ENCODE data around the gene MRTFB. TPM values are rescaled to one million over a fixed set of nuclear protein-coding genes. Genes with fewer than 3 reads are reported as not detected.
"Not testable (repeated sequence)": the region's sequence is repeated elsewhere in the genome, so short reads cannot be mapped to it uniquely, and the experiment has no call there.

Gene MRTFB, protein sequence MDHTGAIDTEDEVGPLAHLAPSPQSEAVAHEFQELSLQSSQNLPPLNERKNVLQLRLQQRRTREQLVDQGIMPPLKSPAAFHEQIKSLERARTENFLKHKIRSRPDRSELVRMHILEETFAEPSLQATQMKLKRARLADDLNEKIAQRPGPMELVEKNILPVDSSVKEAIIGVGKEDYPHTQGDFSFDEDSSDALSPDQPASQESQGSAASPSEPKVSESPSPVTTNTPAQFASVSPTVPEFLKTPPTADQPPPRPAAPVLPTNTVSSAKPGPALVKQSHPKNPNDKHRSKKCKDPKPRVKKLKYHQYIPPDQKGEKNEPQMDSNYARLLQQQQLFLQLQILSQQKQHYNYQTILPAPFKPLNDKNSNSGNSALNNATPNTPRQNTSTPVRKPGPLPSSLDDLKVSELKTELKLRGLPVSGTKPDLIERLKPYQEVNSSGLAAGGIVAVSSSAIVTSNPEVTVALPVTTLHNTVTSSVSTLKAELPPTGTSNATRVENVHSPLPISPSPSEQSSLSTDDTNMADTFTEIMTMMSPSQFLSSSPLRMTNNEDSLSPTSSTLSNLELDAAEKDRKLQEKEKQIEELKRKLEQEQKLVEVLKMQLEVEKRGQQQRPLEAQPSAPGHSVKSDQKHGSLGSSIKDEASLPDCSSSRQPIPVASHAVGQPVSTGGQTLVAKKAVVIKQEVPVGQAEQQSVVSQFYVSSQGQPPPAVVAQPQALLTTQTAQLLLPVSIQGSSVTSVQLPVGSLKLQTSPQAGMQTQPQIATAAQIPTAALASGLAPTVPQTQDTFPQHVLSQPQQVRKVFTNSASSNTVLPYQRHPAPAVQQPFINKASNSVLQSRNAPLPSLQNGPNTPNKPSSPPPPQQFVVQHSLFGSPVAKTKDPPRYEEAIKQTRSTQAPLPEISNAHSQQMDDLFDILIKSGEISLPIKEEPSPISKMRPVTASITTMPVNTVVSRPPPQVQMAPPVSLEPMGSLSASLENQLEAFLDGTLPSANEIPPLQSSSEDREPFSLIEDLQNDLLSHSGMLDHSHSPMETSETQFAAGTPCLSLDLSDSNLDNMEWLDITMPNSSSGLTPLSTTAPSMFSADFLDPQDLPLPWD
- polyA plus RNA-seq, result 10 to 100 TPM in 2 of 4 donors, 1 to 10 TPM in 2; 3.1 to 20.2 (median 9.4) TPM
- long read RNA-seq, donor 1, result 0 reads
- long read RNA-seq, donor 2, result 0 reads
- long read RNA-seq, donor 3, result 0 reads
- long read RNA-seq, donor 4, result 0 reads
- long read RNA-seq, donor 5, result 0 reads
- long read RNA-seq, donor 6, full-length matches to known transcripts, result 1 of 1 reads
- long read RNA-seq, donor 6, partial matches to known transcripts, result 0 of 1 reads
- long read RNA-seq, donor 6, other reads (novel, unspliced or antisense), result 0 of 1 reads
- long read RNA-seq, donor 7, result 0 reads
- long read RNA-seq, donor 8, partial matches to known transcripts, result 0 of 1 reads
- long read RNA-seq, donor 8, other reads (novel, unspliced or antisense), result 0 of 1 reads
- long read RNA-seq, donor 9, result 0 reads
- long read RNA-seq, donor 10, partial matches to known transcripts, result 0 of 1 reads
- long read RNA-seq, donor 10, other reads (novel, unspliced or antisense), result 0 of 1 reads

- H3K4me1 ChIP-seq (ENCODE audit: control insufficient read depth in 3 of 3, insufficient read depth in 2 of 3, low read depth in 1 of 3, low read length in 2 of 3), result peaks cover 0 to 8% (median 5%) of the 10 kb centered on the region in 3 donors
- peaks cover 0 to 4% (median 0%) of the 10 kb centered on the region in 3 donors for H3K36me3 ChIP-seq (ENCODE audit: control insufficient read depth in 3 of 3, insufficient read depth in 2 of 3, low read depth in 1 of 3, low read length in 3 of 3)
- peak within 1 kb of the TSS; percentile 90 to 94 (median 91) for H3K4me3 ChIP-seq (ENCODE audit: low read depth in 1 of 3, low read length in 3 of 3)
- H3K27me3 ChIP-seq (ENCODE audit: control insufficient read depth in 3 of 3, insufficient read depth in 3 of 3, low read length in 3 of 3), result no peaks in the 10 kb centered on the region
- H3K27ac ChIP-seq (ENCODE audit: low read depth in 1 of 3, low read length in 2 of 3), result peak within 1 kb of the TSS; percentile 78 to 86 (median 84)
- FAIRE-seq (no peak), DNase-seq (peak; percentile 86 to 93)
- H3K9me3 ChIP-seq (ENCODE audit: control insufficient read depth in 2 of 2, insufficient read depth in 1 of 2, low read depth in 1 of 2, low read length in 1 of 2), result no peaks in the 10 kb centered on the region
- whole genome bisulfite sequencing, 3 donors, result 0 to 2% (median 1%) methylated on average over 31 to 86 of the region's 86 CpGs
Observed at GRCh38 chr16:14070877-14071575, at the start of gene MRTFB. Gene MRTFB (plus strand): TSS chr16:14071319. CDS start chr16:14140607, 69,288 bp downstream.

DNA sequence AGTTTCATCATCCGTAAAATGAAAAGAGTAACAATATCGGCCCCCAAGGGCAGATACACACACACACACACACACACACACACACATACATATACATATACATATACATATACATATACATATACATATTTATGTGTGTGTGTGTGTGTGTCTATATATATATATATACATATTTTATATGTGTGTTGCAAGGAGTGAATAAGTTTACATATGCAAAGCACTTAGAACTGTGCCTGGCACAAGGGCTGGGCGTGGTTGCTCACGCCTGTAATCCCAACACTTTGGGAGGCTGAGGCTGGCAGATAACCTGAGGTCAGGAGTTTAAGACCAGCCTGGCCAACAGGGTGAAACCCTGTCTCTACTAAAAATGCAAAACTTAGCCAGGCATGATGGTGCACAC lies 47.6 kb upstream of the MRTFB start:
- not testable (repeated sequence) for H3K9me3 ChIP-seq (ENCODE audit: control insufficient read depth in 2 of 2, insufficient read depth in 1 of 2, low read depth in 1 of 2, low read length in 1 of 2); H3K27me3 ChIP-seq (ENCODE audit: control insufficient read depth in 3 of 3, insufficient read depth in 3 of 3, low read length in 3 of 3); H3K4me3 ChIP-seq (ENCODE audit: low read depth in 1 of 3, low read length in 3 of 3); DNase-seq; FAIRE-seq; H3K27ac ChIP-seq (ENCODE audit: low read depth in 1 of 3, low read length in 2 of 3); H3K4me1 ChIP-seq (ENCODE audit: control insufficient read depth in 3 of 3, insufficient read depth in 2 of 3, low read depth in 1 of 3, low read length in 2 of 3); H3K36me3 ChIP-seq (ENCODE audit: control insufficient read depth in 3 of 3, insufficient read depth in 2 of 3, low read depth in 1 of 3, low read length in 3 of 3)
- WGBS, 3 donors, result 76 to 92% (median 83%) methylated on average over 4 of the region's 4 CpGs

DNA sequence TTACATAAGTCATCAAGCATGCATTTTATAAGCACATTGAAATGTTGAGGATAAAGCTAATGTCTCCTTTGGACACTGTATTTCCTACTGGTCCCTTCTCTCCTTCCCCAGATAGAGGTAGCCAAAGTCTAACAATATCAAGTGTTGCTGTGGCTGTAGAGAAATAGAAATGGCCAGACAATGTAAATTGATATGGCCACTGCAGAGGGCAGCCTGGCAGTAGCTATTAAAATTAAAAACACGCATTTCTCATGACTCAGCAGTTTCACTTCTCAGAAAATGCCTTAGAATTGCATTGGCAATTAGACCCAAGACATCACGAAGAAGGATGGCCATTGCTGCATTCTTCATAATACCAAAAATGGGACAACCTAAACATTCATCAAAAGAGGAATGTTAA lies 46.8 kb upstream of the MRTFB start:
- Histone ChIP-seq H3K4me1 (ENCODE audit: control insufficient read depth in 3 of 3, insufficient read depth in 2 of 3, low read depth in 1 of 3, low read length in 2 of 3) (no peaks in the 10 kb centered on the region), H3K27ac (ENCODE audit: low read depth in 1 of 3, low read length in 2 of 3) (no peak overlapping the region), H3K36me3 (ENCODE audit: control insufficient read depth in 3 of 3, insufficient read depth in 2 of 3, low read depth in 1 of 3, low read length in 3 of 3) (no peaks in the 10 kb centered on the region), H3K9me3 (ENCODE audit: control insufficient read depth in 2 of 2, insufficient read depth in 1 of 2, low read depth in 1 of 2, low read length in 1 of 2) (no peaks in the 10 kb centered on the region), H3K4me3 (ENCODE audit: low read depth in 1 of 3, low read length in 3 of 3) (no peak overlapping the region), H3K27me3 (ENCODE audit: control insufficient read depth in 3 of 3, insufficient read depth in 3 of 3, low read length in 3 of 3) (peaks cover 0 to 1% (median 0%) of the 10 kb centered on the region in 3 donors)
- FAIRE-seq (no peak), DNase-seq (no peak)
- WGBS, 3 donors, result 18 to 30% (median 21%) methylated on average over 2 of the region's 2 CpGs

- Histone ChIP-seq H3K36me3 (ENCODE audit: control insufficient read depth in 3 of 3, insufficient read depth in 2 of 3, low read depth in 1 of 3, low read length in 3 of 3) (no peaks in the 10 kb centered on the region), H3K27me3 (ENCODE audit: control insufficient read depth in 3 of 3, insufficient read depth in 3 of 3, low read length in 3 of 3) (peaks cover 0 to 1% (median 0%) of the 10 kb centered on the region in 3 donors), H3K4me1 (ENCODE audit: control insufficient read depth in 3 of 3, insufficient read depth in 2 of 3, low read depth in 1 of 3, low read length in 2 of 3) (no peaks in the 10 kb centered on the region), H3K9me3 (ENCODE audit: control insufficient read depth in 2 of 2, insufficient read depth in 1 of 2, low read depth in 1 of 2, low read length in 1 of 2) (peaks cover 0 to 2% of the 10 kb centered on the region in 2 donors), H3K27ac (ENCODE audit: low read depth in 1 of 3, low read length in 2 of 3) (no peak overlapping the region), H3K4me3 (ENCODE audit: low read depth in 1 of 3, low read length in 3 of 3) (no peak overlapping the region)
- DNase-seq (no peak), FAIRE-seq (no peak)
- 94 to 95% (median 95%) methylated on average over 3 of the region's 3 CpGs for WGBS, 3 donors
Observed at GRCh38 chr16:14026572-14027285, 44.4 kb upstream of the MRTFB start.

DNA sequence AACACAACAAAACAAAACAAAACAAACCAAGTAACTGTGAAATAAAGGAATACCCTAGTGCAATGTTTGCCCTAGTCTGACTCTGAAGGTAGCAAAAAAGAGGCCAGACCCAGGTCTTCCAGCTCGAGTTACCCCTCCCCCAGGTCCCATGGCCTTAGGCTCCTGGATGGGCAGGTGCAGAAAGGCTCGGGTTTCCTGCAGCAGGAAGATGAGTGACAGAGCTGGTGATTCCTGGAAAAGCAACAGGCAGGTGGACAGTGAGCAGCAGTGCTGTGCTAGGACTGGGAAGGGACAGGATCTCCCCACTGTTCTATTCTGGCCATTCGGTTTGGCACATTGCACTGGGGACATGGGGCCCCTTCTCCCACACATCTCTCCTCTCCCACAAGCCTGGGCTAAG lies 42.9 kb upstream of the MRTFB start:
- DNase-seq, result no peak
- H3K4me3 ChIP-seq (ENCODE audit: low read depth in 1 of 3, low read length in 3 of 3), result no peak overlapping the region
- no peaks in the 10 kb centered on the region for H3K4me1 ChIP-seq (ENCODE audit: control insufficient read depth in 3 of 3, insufficient read depth in 2 of 3, low read depth in 1 of 3, low read length in 2 of 3)
- H3K27me3 ChIP-seq (ENCODE audit: control insufficient read depth in 3 of 3, insufficient read depth in 3 of 3, low read length in 3 of 3), result peaks cover 0 to 1% (median 0%) of the 10 kb centered on the region in 3 donors
- no peak for FAIRE-seq
- peaks cover 2 to 8% of the 10 kb centered on the region in 2 donors for H3K9me3 ChIP-seq (ENCODE audit: control insufficient read depth in 2 of 2, insufficient read depth in 1 of 2, low read depth in 1 of 2, low read length in 1 of 2)
- no peak overlapping the region for H3K27ac ChIP-seq (ENCODE audit: low read depth in 1 of 3, low read length in 2 of 3)
- 34 to 61% (median 48%) methylated on average over 3 of the region's 3 CpGs for WGBS, 3 donors
- no peaks in the 10 kb centered on the region for H3K36me3 ChIP-seq (ENCODE audit: control insufficient read depth in 3 of 3, insufficient read depth in 2 of 3, low read depth in 1 of 3, low read length in 3 of 3)

GRCh38 chr16:14029658-14030057 lies 41.5 kb upstream of the MRTFB start:
- peaks cover 2 to 8% of the 10 kb centered on the region in 2 donors for H3K9me3 ChIP-seq (ENCODE audit: control insufficient read depth in 2 of 2, insufficient read depth in 1 of 2, low read depth in 1 of 2, low read length in 1 of 2)
- no peaks in the 10 kb centered on the region for H3K4me1 ChIP-seq (ENCODE audit: control insufficient read depth in 3 of 3, insufficient read depth in 2 of 3, low read depth in 1 of 3, low read length in 2 of 3)
- no peaks in the 10 kb centered on the region for H3K36me3 ChIP-seq (ENCODE audit: control insufficient read depth in 3 of 3, insufficient read depth in 2 of 3, low read depth in 1 of 3, low read length in 3 of 3)
- FAIRE-seq (no peak), DNase-seq (no peak)
- H3K27me3 ChIP-seq (ENCODE audit: control insufficient read depth in 3 of 3, insufficient read depth in 3 of 3, low read length in 3 of 3), result peaks cover 0 to 1% (median 0%) of the 10 kb centered on the region in 3 donors
- no peak overlapping the region for H3K27ac ChIP-seq (ENCODE audit: low read depth in 1 of 3, low read length in 2 of 3)
- WGBS, 3 donors, result 55 to 63% (median 58%) methylated on average over 6 of the region's 6 CpGs
- H3K4me3 ChIP-seq (ENCODE audit: low read depth in 1 of 3, low read length in 3 of 3), result no peak overlapping the region

DNA sequence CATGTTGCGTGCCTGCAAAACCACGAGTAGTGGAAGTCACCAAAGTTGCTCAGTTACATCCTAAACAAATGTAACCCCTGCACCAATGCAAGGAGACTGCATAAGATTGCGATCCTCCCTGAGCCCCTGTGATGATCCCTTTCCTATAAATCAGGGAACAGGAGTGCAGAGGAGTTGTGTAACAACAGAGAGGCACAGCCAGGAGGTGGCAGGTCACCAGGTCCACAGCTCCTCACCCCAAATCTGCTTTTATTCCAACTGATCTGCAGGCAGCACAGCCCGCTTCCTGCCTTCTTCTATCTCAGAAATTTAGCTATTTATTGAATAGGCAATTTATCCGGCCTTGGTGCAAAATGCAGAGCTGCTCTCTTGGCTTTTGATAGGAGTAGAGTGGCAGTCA lies 36.0 kb upstream of the MRTFB start:
- FAIRE-seq (no peak), DNase-seq (no peak)
- Histone ChIP-seq H3K27ac (ENCODE audit: low read depth in 1 of 3, low read length in 2 of 3) (no peak overlapping the region), H3K27me3 (ENCODE audit: control insufficient read depth in 3 of 3, insufficient read depth in 3 of 3, low read length in 3 of 3) (no peaks in the 10 kb centered on the region), H3K9me3 (ENCODE audit: control insufficient read depth in 2 of 2, insufficient read depth in 1 of 2, low read depth in 1 of 2, low read length in 1 of 2) (peaks cover 0 to 12% of the 10 kb centered on the region in 2 donors), H3K36me3 (ENCODE audit: control insufficient read depth in 3 of 3, insufficient read depth in 2 of 3, low read depth in 1 of 3, low read length in 3 of 3) (no peaks in the 10 kb centered on the region), H3K4me1 (ENCODE audit: control insufficient read depth in 3 of 3, insufficient read depth in 2 of 3, low read depth in 1 of 3, low read length in 2 of 3) (no peaks in the 10 kb centered on the region), H3K4me3 (ENCODE audit: low read depth in 1 of 3, low read length in 3 of 3) (no peak overlapping the region)
- 77 to 85% (median 79%) methylated on average over 5 of the region's 5 CpGs for WGBS, 3 donors
